Heart right ventricle (tissue), 16 donors: ENCODE results near the gene CCL14. TPM values are rescaled to one million over a fixed set of nuclear protein-coding genes. Genes with fewer than 3 reads are reported as not detected.

Experiments
- ATAC-seq, 8 donors: fragments of 200-7000 bp; cut with Tn5 transposase; one replicate each; pipeline ENCODE4 v1.9.1; 2020; ENCODE audit warnings: mild to moderate bottlenecking in 8 of 8, moderate library complexity in 8 of 8, moderate number of reproducible peaks in 1 of 8
- DNase-seq, 2 donors: peaks; one replicate each; pipeline ENCODE4 v3.0.0-alpha.2; 2020
- H3K27ac ChIP-seq, 10 donors: fragments of 200-600 bp; sonication (generic) in 2 of 10; one replicate each; pipeline versions ENCODE4 v1.5.0 to v1.8.0; 2020 to 2022; ENCODE audit warnings: mild to moderate bottlenecking in 3 of 10
- H3K27me3 ChIP-seq, 7 donors: fragments of 200-600 bp; one replicate each; pipeline ENCODE4 v1.8.0; 2021 to 2022; ENCODE audit warnings: mild to moderate bottlenecking in 2 of 7
- H3K36me3 ChIP-seq, 9 donors: fragments of 200-600 bp; sonication (generic) in 1 of 9; one replicate each; pipeline versions ENCODE4 v1.5.0 to v1.8.0; 2020 to 2022; ENCODE audit warnings: mild to moderate bottlenecking in 2 of 9
- H3K4me1 ChIP-seq, 9 donors: fragments of 200-600 bp; sonication (generic) in 1 of 9; one replicate each; pipeline versions ENCODE4 v1.5.0 to v1.8.0; 2020 to 2022; ENCODE audit warnings: mild to moderate bottlenecking in 4 of 9
- H3K4me3 ChIP-seq, 10 donors: fragments of 200-600 bp; sonication (generic) in 2 of 10; one replicate each; pipeline versions ENCODE4 v1.5.0 to v1.8.0; 2020 to 2022; ENCODE audit warnings: mild to moderate bottlenecking in 7 of 10, moderate library complexity in 2 of 10
- H3K9me3 ChIP-seq, 11 donors: fragments of 200-600 bp in 10 of 11; sonication (generic) in 2 of 11; one replicate each; pipeline versions ENCODE4 v1.5.0 to v1.8.0; 2013 to 2022; ENCODE audit warnings: mild to moderate bottlenecking in 2 of 11, control low read depth in 1 of 11, moderate library complexity in 1 of 11
- WGBS, 2 donors: extraction: QIAGEN DNeasy Blood & Tissue Kit; methylation state at CpG; one replicate each; pipeline ENCODE4 v1.1.7; 2013; ENCODE audit warnings: inconsistent platforms in 1 of 2; 5-methylcytosine and 5-hydroxymethylcytosine counted together
- intact Hi-C, 10 donors: fragments of 100-400 bp; cut with DNase I; formaldehyde crosslinking; loops; one replicate each; pipeline versions ENCODE4 v1.11.1 to v1.14.2; 2022
- polyA plus RNA-seq, 2 donors: library from polyadenylated mRNA; stranded (reverse); fragments of 200-250 nt; gene quantifications; one replicate each; pipeline ENCODE4 v1.2.3, GENCODE V29; 2013
- total RNA-seq, 10 donors: library from RNA; stranded (reverse); fragmentation: NEBNext Ultra II Directional in 3 of 10; extraction: Animal tissue kit (Norgen Biotek cat#: 25700) in 3 of 10; gene quantifications; one replicate each; pipeline versions ENCODE4 v1.2.1 to v1.2.4, GENCODE V29; 2021 to 2023
- TF ChIP-seq, protein P1 (sequence below), 9 donors: fragments of 200-600 bp; sonication (generic) in 2 of 9; IDR thresholded peaks; one replicate each; pipeline versions ENCODE4 v1.5.0 to v1.8.0; 2021 to 2022; ENCODE audit warnings: antibody characterized with exemption in 9 of 9, mild to moderate bottlenecking in 5 of 9, moderate library complexity in 1 of 9
- donor health status: Arrhythmogenic right ventricular cardiomyopathy.
- donor health status: ischemic (EF 13 %, LVEDD 7.1; RV severe dilation, severe dysfunction).
- donor health status: healthy with polysubstance abuse.
- donor health status: DM: no; HTN: yes; CAD: no.
- donor health status: DM: no; HTN: no; CAD: no.
- donor health status: ischemic (EF 25% LVEDD 6.9; RV normal size, moderate dysfunction).
- donor health status: ischemic (EF 25% LVEDD 5.7; RV mildly dilated, moderate dysfunction).
- donor health status: healthy.
- donor health status: DM: yes; HTN: yes; CAD: no.
- donor health status: Ischemic cardiomyopathy.
- donor health status: ischemic (EF 35%, LVEDD 5.7; RV mildly dilated, moderate dysfunction).
- donor health status: nonischemic (EF 11% LVEDD 7.7; RV severe dilation, severe dysfunction).
- donor health status: DM: yes; HTN: yes; CAD: no.
- donor health status: PGD.
- donor health status: ischemic (EF 29% LVEDD 5.4; RV normal size, mild dysfunction).
- donor health status: nonischemic (EF 23%, LVEDD 6.1; RV moderate dilation, normal function).

The CCL14 gene
- total and polyA plus RNA-seq, 12 donors: 1.0 to 77.3 (median 5.6) TPM

DNA sequence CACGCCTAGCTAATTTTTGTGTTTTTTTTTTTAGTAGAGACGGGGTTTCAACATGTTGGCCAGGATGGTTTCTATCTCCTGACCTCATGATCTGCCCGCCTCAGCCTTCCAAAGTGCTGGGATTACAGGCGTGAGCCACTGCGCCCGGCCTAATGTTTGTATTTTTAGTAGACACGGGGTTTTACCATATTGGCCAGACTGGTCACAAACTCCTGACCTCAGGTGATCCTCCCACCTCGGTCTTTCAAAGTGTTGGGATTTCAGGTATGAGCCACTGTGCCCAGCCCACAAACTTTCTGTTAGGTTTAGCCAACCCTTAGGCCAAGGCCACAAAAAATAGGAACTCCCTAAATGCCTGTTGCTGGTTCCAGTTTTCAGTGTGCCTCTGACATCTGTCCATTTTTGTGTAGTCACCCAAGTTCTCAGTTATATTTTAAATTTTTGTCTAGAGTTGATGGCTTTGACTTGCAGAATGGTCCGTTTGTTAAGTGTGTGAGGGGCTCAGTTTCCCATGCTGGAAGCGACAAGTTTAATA is 17.9 kb downstream of the CCL14 start:
- Histone ChIP-seq H3K4me3 (no peak overlapping the region), H3K27me3 (no peaks in the 10 kb centered on the region), H3K9me3 (no peaks in the 10 kb centered on the region), H3K27ac (no peak overlapping the region), H3K36me3 (no peaks in the 10 kb centered on the region), H3K4me1 (peaks cover 0 to 24% (median 11%) of the 10 kb centered on the region in 9 donors)
- TF ChIP-seq, protein P1, sequence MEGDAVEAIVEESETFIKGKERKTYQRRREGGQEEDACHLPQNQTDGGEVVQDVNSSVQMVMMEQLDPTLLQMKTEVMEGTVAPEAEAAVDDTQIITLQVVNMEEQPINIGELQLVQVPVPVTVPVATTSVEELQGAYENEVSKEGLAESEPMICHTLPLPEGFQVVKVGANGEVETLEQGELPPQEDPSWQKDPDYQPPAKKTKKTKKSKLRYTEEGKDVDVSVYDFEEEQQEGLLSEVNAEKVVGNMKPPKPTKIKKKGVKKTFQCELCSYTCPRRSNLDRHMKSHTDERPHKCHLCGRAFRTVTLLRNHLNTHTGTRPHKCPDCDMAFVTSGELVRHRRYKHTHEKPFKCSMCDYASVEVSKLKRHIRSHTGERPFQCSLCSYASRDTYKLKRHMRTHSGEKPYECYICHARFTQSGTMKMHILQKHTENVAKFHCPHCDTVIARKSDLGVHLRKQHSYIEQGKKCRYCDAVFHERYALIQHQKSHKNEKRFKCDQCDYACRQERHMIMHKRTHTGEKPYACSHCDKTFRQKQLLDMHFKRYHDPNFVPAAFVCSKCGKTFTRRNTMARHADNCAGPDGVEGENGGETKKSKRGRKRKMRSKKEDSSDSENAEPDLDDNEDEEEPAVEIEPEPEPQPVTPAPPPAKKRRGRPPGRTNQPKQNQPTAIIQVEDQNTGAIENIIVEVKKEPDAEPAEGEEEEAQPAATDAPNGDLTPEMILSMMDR (IDR thresholded peaks at IDR 0.05): no peak
- 85 to 87% methylated on average over 10 of the region's 10 CpGs for WGBS, 2 donors
- ATAC-seq (no peak), DNase-seq (no peak)
- intact Hi-C loops: loop anchor here in 7 of 10 donors (1.0 to 10.0 kb wide), 9 partner anchors 104 to 518 kb away; partner anchors contain the start of gene ZNHIT3 (in 1 of the 7)

DNA sequence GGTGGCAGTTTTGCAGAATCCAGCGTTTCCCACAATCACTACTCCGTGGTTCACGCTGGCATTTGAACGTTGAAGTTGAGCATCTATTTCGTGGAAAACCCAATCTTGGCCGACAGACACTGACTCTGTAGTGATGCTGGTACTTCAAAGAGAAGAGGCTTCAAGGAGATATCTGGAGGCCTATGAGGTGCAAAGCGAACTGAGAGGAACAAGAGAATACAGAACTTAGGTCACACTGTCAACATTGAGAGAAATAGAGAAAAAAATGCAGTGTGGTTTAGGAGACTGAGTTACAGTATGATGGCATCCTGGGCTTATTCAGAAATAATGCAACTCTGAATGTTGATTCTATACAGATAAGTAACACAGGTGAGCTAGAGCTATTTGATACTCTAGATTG is 21.3 kb downstream of the CCL14 start:
- no peak for ATAC-seq
- TF ChIP-seq, protein P1 (IDR thresholded peaks at IDR 0.05): no peak
- Histone ChIP-seq H3K27ac (no peak overlapping the region), H3K4me1 (no peaks in the 10 kb centered on the region), H3K36me3 (no peaks in the 10 kb centered on the region), H3K27me3 (peaks cover 0 to 25% (median 9%) of the 10 kb centered on the region in 7 donors), H3K4me3 (no peak overlapping the region), H3K9me3 (no peaks in the 10 kb centered on the region)
- DNase-seq: no peak
- intact Hi-C loops: loop anchor here in 5 of 10 donors (5.0 to 10.0 kb wide), 4 partner anchors 110 to 517 kb away; no protein-coding TSS in a partner anchor
- WGBS, 2 donors: 90 to 93% methylated on average over 7 of the region's 7 CpGs

DNA sequence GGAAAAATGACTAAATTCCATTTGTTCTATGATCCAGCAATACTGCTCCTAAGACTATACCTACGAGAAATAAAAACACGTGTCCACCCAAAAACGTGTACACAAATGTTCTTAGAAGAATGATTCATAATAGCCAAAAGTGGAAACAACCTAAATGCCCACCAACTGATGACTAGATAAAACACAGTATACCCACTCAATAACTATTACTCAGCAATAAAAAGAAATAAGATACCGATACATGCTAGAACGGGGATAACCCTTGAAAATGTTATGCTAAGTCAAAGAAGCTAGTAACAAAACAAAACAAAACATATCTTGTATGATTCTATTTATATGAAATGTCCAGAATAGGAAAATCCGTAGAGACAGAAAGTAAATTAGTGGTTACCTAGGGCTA is 22.9 kb downstream of the CCL14 start:
- H3K27me3 ChIP-seq: peaks cover 0 to 40% (median 18%) of the 10 kb centered on the region in 7 donors
- TF ChIP-seq, protein P1 (IDR thresholded peaks at IDR 0.05): no peak
- intact Hi-C loops: loop anchor here in 2 of 10 donors (10.0 kb wide), 2 partner anchors 111 to 181 kb away; no protein-coding TSS in a partner anchor
- H3K4me1 ChIP-seq: no peaks in the 10 kb centered on the region
- no peak overlapping the region for H3K4me3 ChIP-seq
- H3K27ac ChIP-seq: no peak overlapping the region
- no peaks in the 10 kb centered on the region for H3K9me3 ChIP-seq
- DNase-seq (no peak), ATAC-seq (no peak)
- 83 to 85% methylated on average over 6 of the region's 6 CpGs for WGBS, 2 donors
- H3K36me3 ChIP-seq: no peaks in the 10 kb centered on the region

DNA sequence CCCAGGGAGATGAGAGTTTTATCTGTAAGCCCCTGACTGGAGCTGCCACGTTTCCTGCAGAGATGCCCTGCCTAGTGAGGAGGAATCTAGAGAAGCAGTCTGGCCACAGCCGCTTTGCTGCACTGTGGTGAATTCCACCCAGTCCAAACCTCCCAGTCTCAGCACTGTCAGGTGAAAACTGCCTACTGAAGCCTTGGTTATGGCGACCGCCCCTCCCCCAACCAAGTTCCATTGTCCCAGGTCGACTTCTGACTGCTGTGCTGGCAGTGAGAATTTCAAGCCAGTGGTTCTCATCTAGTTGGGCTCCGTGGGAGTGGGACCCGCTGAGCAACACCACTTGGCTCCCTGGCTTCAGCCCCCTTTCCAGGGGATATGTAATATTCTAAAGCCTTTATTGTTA is 32.8 kb downstream of the CCL14 start:
- 45 to 49% methylated on average over 7 of the region's 7 CpGs for WGBS, 2 donors
- peaks cover 0 to 34% (median 16%) of the 10 kb centered on the region in 7 donors for H3K27me3 ChIP-seq
- ATAC-seq (no peak), DNase-seq (no peak)
- no peaks in the 10 kb centered on the region for H3K36me3 ChIP-seq
- no peaks in the 10 kb centered on the region for H3K4me1 ChIP-seq
- intact Hi-C loops: no loop called here
- H3K4me3 ChIP-seq: no peak overlapping the region
- H3K27ac ChIP-seq: no peak overlapping the region
- TF ChIP-seq, protein P1 (IDR thresholded peaks at IDR 0.05): no peak
- H3K9me3 ChIP-seq: no peaks in the 10 kb centered on the region
